GM23248 (cell line): ENCODE measurements around the gene ENG. TPM values are rescaled to one million over a fixed set of nuclear protein-coding genes. Genes with fewer than 3 reads are reported as not detected.

Source experiments
- DNase-seq: peaks from one replicate; pipeline ENCODE4 v3.0.0-alpha.2; 2015
- H2AFZ ChIP-seq: fragments of 200-600 bp; sonication (generic); 2 replicates; pipeline ENCODE4 v1.6.1; 2016; ENCODE audit warnings: antibody characterized with exemption
- H3F3A ChIP-seq: fragments of 200-600 bp; sonication (generic); 2 replicates; pipeline ENCODE4 v1.6.1; 2016; ENCODE audit warnings: mild to moderate bottlenecking, antibody characterized with exemption, mixed run types; ENCODE audit not compliant: insufficient read depth
- H3K27ac ChIP-seq: fragments of 200-600 bp; sonication (generic); 2 replicates; pipeline ENCODE4 v1.5.1; 2016; ENCODE audit warnings: mild to moderate bottlenecking
- H3K27me3 ChIP-seq: fragments of 200-600 bp; sonication (generic); replicated peaks from 2 replicates; pipeline ENCODE4 v1.6.1; 2016; ENCODE audit warnings: mild to moderate bottlenecking; ENCODE audit not compliant: insufficient read depth
- H3K36me3 ChIP-seq: fragments of 200-600 bp; sonication (generic); 2 replicates; pipeline ENCODE4 v1.6.1; 2016; ENCODE audit warnings: low read depth, mild to moderate bottlenecking
- H3K4me1 ChIP-seq: fragments of 200-600 bp; sonication (generic); 2 replicates; pipeline ENCODE4 v1.6.1; 2016; ENCODE audit warnings: mild to moderate bottlenecking; ENCODE audit not compliant: insufficient read depth
- H3K4me2 ChIP-seq: fragments of 200-600 bp; sonication (generic); one replicate; pipeline ENCODE4 v1.6.1; 2016; ENCODE audit warnings: mild to moderate bottlenecking; ENCODE audit not compliant: unreplicated experiment
- H3K4me3 ChIP-seq: fragments of 200-600 bp; sonication (generic); 2 replicates; pipeline ENCODE4 v1.5.1; 2016; ENCODE audit warnings: mild to moderate bottlenecking
- H3K79me2 ChIP-seq: fragments of 200-600 bp; sonication (generic); 2 replicates; pipeline ENCODE4 v1.6.1; 2016; ENCODE audit warnings: mild to moderate bottlenecking; ENCODE audit not compliant: insufficient read depth
- H3K9ac ChIP-seq: fragments of 200-600 bp; sonication (generic); 2 replicates; pipeline ENCODE4 v1.6.1; 2016; ENCODE audit warnings: mild to moderate bottlenecking
- H3K9me2 ChIP-seq: fragments of 200-600 bp; sonication (generic); 2 replicates; pipeline ENCODE4 v1.6.1; 2016; ENCODE audit warnings: mixed run types, mild to moderate bottlenecking, moderate library complexity; ENCODE audit not compliant: insufficient read depth
- H3K9me3 ChIP-seq: fragments of 200-600 bp; sonication (generic); one replicate; pipeline ENCODE4 v1.6.1; 2017; ENCODE audit warnings: low read depth
- H4K20me1 ChIP-seq: fragments of 200-600 bp; sonication (generic); 2 replicates; pipeline ENCODE4 v1.6.0; 2016; ENCODE audit not compliant: insufficient read depth
- EZH2 ChIP-seq: fragments of 200-600 bp; sonication (generic); IDR thresholded peaks from 2 replicates; pipeline ENCODE4 v1.6.1; 2018; ENCODE audit warnings: antibody characterized with exemption, mild to moderate bottlenecking; ENCODE audit not compliant: insufficient read depth, poor library complexity, severe bottlenecking
- EZH2phosphoT487 ChIP-seq: fragments of 200-600 bp; sonication (generic); IDR thresholded peaks from 2 replicates; pipeline ENCODE4 v1.6.1; 2018; ENCODE audit warnings: antibody characterized with exemption, moderate library complexity, mild to moderate bottlenecking, low read depth; ENCODE audit not compliant: insufficient read depth
- WGBS, 2 experiments: methylation state at CpG; one replicate each; pipeline ENCODE4 v1.1.6; 2015 to 2017; ENCODE audit warnings: low lambda C conversion rate in 2 of 2, low coverage in 1 of 2; ENCODE audit errors: missing lambda C conversion rate in 2 of 2; 5-methylcytosine and 5-hydroxymethylcytosine counted together
- in situ Hi-C: fragments of 300-500 bp; cut with MboI; formaldehyde crosslinking; loops from 2 replicates; pipeline ENCODE4 v1.15.0; 2020
- polyA plus RNA-seq: library from polyadenylated mRNA; unstranded; fragments of >200 nt; fragmentation: Nextera tagmentation; extraction: Ambion mirVana; gene quantifications from 2 replicates; pipeline ENCODE4 v1.2.1, GENCODE V29; 2016
- total RNA-seq: library from RNA; depleted of rRNA; stranded (reverse); fragments of >200 nt; shearing (Covaris generic); gene quantifications from 2 replicates; pipeline ENCODE4 v1.2.3, GENCODE V29; 2014

The ENG gene
- total and polyA plus RNA-seq, 2 experiments from 2014 or later: 54.5 to 226 TPM

DNA sequence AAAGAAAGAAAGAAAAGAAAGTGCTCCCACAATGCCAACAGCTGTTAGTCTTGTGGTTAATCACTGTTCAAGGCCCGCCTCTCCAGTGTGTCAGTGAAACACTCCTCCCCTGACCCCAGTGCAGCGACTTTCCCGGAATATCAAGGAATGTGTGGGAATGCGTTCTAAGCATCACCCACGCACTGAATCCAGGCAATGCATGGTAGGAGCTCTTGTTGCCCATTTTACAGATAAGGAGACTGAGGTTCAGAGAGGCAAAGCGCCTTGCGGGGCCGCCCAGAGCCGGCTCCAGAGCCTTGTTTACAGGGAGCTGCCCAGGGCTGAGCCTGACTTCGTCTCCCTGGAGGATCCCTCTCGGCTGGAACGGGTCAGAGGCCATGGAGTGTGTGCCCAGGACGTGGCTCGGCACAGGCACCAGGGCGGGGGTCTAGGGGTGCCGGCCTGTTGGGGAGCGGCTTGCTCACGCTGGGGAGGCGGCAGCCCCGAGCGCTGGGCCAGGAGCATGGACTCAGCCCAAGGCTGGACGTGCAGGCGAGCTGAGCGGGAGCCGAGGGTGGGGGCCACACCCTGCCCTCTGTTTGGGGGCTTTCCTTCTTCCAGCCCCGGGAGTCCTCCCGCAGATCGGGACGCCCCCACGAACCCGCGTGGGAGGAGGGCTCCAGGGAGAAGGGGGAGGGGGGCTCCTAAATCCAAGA lies 44.1 kb upstream of the ENG start:
- 1% methylated on average over 31 to 32 of the region's 32 CpGs for WGBS, 2 experiments

DNA sequence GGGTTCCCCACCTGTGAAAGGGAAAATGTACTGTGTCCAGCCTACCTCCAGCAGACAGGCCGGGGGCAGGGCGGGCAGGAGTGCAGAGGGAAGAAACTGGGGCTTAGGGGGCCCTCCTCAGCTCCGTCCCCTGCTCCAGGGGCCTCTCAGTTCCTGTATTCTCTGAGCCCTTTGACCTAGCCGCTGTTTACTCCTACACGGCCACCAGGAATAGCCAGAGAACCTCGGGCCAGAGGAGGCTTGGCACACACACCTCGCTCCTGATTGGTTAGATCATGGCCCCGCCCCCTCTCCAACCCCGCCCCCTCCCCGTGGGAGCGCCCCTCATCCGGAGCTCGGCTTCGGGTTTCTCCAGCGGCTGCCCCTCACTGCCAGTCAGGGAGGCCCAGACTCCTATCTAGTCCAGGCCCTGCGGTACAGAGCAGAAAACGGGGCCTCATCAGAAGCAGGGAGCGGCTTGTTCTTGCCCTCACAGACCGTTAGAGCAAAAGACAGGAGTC lies 42.8 kb upstream of the ENG start:
- Histone ChIP-seq H3K9me2 (no peaks in the 10 kb centered on the region), H3K27me3 (no peaks in the 10 kb centered on the region), H3K36me3 (peaks cover 34% of the 10 kb centered on the region; the same call in 1 of the 2 replicates), H3K4me1 (peaks cover 27% of the 10 kb centered on the region), H3K27ac (peak overlapping the region; percentile 97), H4K20me1 (no peaks in the 10 kb centered on the region), H3K4me2 (peak overlapping the region; percentile 87), H2AFZ (no peak overlapping the region), H3K9ac (peak overlapping the region; percentile 100), H3F3A (peaks cover 5% of the 10 kb centered on the region; the same call in 1 of the 2 replicates), H3K4me3 (peak overlapping the region; percentile 89), H3K9me3 (no peaks in the 10 kb centered on the region), H3K79me2 (peaks cover 49% of the 10 kb centered on the region)
- WGBS, 2 experiments: 19 to 30% methylated on average over 10 to 19 of the region's 19 CpGs
- no peak for TF ChIP-seq EZH2phosphoT487
- TF ChIP-seq EZH2: no peak
- in situ Hi-C loops: no loop called here
- DNase-seq: peak; percentile 86

More for the DNA sequence above, 44.1 kb upstream of the ENG start:
- Histone ChIP-seq H3K4me1 (peaks cover 34% of the 10 kb centered on the region), H4K20me1 (no peaks in the 10 kb centered on the region), H3K4me3 (peak overlapping the region; percentile 89), H3F3A (peaks cover 5% of the 10 kb centered on the region; the same call in 1 of the 2 replicates), H3K27me3 (no peaks in the 10 kb centered on the region), H3K79me2 (peaks cover 38% of the 10 kb centered on the region), H3K36me3 (peaks cover 21% of the 10 kb centered on the region; the same call in 1 of the 2 replicates), H3K27ac (peak overlapping the region; percentile 97), H3K9me3 (no peaks in the 10 kb centered on the region), H2AFZ (no peak overlapping the region), H3K9me2 (no peaks in the 10 kb centered on the region), H3K9ac (peak overlapping the region; percentile 100), H3K4me2 (peak overlapping the region; percentile 87)
- DNase-seq: peak; percentile 94
- TF ChIP-seq EZH2 (no peak), EZH2phosphoT487 (no peak)
- in situ Hi-C loops: no loop called here

DNA sequence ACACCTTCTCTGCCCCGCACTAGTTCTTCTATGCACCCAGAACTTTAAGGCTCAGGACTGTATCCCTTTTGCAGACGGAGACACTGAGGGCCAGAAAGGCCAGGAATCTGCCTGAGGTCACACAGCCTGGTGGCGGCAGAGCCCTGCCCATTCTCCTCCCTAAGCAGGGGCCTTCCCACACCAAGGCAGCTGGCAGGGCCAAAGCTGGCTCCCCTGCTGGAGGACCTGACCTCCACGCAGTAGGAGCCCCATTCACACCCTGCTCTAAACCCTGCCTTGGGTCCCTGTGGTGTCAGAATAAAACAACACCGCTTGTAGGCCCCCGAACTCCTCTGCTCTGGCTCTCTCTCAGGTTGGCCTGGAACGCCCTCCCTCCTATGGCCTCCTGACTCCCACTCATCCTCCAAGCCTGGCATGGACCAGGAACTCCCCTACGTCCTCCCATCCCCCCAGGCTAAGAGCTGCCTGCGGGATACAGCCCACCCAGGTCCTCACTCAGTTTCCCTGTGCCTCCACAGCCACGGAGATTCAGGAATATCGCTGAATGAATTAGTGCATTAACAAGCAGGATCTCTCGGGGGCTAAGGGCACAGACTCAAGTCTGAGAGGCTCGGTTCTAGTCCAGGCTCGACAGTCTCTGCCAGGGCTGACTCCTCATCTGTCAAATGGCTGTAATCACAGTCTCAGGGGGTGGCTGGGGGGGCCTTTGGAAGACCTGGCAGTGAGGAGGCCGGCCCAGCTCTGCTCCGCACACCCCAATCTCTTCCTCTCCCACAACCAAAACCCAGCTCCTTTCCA lies 42.1 kb upstream of the ENG start:
- Histone ChIP-seq H2AFZ (no peak overlapping the region), H3K4me3 (peak overlapping the region; percentile 33), H3K9me3 (no peaks in the 10 kb centered on the region), H4K20me1 (no peaks in the 10 kb centered on the region), H3K27me3 (no peaks in the 10 kb centered on the region), H3K36me3 (peaks cover 38% of the 10 kb centered on the region; the same call in 1 of the 2 replicates), H3K27ac (peak overlapping the region; percentile 28; the same call in 1 of the 2 replicates), H3K9me2 (no peaks in the 10 kb centered on the region), H3F3A (peaks cover 5% of the 10 kb centered on the region; the same call in 1 of the 2 replicates), H3K9ac (peak overlapping the region; percentile 38), H3K79me2 (peaks cover 53% of the 10 kb centered on the region), H3K4me1 (peaks cover 27% of the 10 kb centered on the region), H3K4me2 (peak overlapping the region; percentile 87)
- in situ Hi-C loops: no loop called here
- no peak for DNase-seq
- WGBS, 2 experiments: 72 to 75% methylated on average over 16 of the region's 16 CpGs
- TF ChIP-seq EZH2 (no peak), EZH2phosphoT487 (no peak)

DNA sequence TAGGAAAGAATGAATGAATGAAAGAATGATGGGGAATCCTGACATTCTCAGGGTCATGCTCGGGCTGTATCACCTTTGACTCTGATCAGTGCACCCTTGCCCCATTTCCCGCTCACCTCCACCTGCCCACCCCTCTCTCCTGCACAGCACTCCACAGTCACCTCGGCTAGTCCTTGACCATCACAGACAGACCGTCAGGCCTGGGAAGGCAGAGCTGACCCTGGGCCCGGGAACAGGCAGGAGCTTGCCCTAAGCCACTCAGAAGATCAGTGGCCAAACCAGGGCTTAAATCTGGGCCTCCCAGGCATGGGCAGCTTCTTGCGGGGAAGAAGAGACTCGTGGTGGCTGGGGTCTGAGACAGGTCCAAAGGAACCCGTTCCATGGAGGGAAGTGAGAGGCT lies 41.4 kb upstream of the ENG start:
- peaks cover 44% of the 10 kb centered on the region; the same call in 1 of the 2 replicates for H3K36me3 ChIP-seq
- H3K4me3 ChIP-seq: no peak overlapping the region
- no peak overlapping the region for H3K4me2 ChIP-seq
- H3K9me3 ChIP-seq: no peaks in the 10 kb centered on the region
- H3K9me2 ChIP-seq: no peaks in the 10 kb centered on the region
- H4K20me1 ChIP-seq: no peaks in the 10 kb centered on the region
- in situ Hi-C loops: no loop called here
- H3K27ac ChIP-seq: no peak overlapping the region
- no peak for DNase-seq
- 89 to 90% methylated on average over 8 of the region's 8 CpGs for WGBS, 2 experiments
- H3K27me3 ChIP-seq: no peaks in the 10 kb centered on the region
- H3F3A ChIP-seq: peaks cover 5% of the 10 kb centered on the region; the same call in 1 of the 2 replicates
- no peak overlapping the region for H3K9ac ChIP-seq
- peaks cover 60% of the 10 kb centered on the region for H3K79me2 ChIP-seq
- H3K4me1 ChIP-seq: peaks cover 20% of the 10 kb centered on the region
- no peak overlapping the region for H2AFZ ChIP-seq
- no peak for TF ChIP-seq EZH2
- TF ChIP-seq EZH2phosphoT487: no peak
